ENCODE results near the gene TCTN2.

TCTN2 gene

GRCh38 chr12:123741937-123742572, 71.1 kb downstream of the TCTN2 start:
- DNase-seq (ENCODE audit: low read depth) = no peak

DNA sequence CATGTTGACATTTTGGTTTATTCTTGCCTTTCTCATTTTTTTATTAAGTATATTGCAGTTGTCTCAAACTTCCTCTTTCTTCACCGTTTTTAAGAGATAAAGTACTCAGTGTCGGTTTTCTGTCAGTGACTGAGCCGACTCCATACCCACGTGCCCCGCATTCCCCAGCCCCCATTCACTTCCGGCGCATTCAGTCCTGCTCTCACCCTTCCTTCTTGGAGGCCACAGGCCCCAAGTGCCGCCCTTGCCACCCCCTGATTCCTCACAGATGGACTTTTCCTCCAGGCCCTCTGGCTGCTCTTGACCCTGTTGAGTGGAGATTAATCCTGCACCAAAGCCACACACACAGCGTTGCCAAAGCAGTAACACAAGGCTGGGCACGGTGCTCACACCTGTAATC, 72.1 kb downstream of the TCTN2 start:
- DNase-seq (ENCODE audit: low read depth) = no peak

- DNase-seq (ENCODE audit: low read depth) = no peak
Observed at GRCh38 chr12:123744836-123745235, 73.9 kb downstream of the TCTN2 start.

DNA sequence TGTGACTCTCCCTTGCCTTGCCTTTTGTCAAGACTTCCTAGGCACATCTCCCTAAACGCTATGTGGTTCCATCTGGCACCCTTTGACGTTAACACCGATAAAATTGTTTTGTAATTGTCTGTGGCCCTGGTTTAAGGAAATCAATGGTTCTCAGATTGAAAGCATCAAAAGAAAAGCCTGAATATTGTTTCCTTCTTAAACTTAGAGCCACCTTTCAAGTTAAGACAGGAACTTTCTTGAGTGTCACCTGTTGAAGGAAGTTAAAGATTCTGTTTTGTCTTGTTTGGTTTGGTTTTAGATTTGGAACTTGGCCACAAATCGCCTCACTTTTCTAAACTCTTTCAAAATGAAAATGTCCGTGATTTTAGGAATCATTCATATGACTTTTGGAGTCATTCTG, 76.4 kb downstream of the TCTN2 start:
- no peak for DNase-seq (ENCODE audit: low read depth)

DNA sequence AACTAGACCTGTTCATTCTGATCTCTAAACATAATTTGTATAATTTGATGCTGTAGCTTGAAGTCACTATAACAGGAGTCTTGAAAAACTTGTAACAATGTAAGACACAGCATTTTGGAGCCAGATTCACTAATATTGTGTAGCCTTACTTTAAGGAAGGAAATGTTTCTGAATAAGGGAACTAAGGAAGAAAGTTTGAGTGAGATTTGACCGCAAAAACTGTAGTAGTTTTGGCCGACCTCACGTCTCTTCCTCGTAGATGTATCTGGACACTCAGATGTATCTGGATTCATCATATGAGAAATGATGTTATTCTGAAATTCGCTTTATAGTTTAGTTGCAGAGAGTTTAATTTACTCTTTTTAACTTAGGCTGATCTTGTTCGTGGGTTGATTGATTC, 77.2 kb downstream of the TCTN2 start:
- DNase-seq (ENCODE audit: low read depth) = no peak

- no peak for DNase-seq (ENCODE audit: low read depth)
Observed at GRCh38 chr12:123748661-123749060, 77.7 kb downstream of the TCTN2 start.

- no peak for DNase-seq (ENCODE audit: low read depth)
Observed at GRCh38 chr12:123749355-123749754, 78.4 kb downstream of the TCTN2 start.

DNA sequence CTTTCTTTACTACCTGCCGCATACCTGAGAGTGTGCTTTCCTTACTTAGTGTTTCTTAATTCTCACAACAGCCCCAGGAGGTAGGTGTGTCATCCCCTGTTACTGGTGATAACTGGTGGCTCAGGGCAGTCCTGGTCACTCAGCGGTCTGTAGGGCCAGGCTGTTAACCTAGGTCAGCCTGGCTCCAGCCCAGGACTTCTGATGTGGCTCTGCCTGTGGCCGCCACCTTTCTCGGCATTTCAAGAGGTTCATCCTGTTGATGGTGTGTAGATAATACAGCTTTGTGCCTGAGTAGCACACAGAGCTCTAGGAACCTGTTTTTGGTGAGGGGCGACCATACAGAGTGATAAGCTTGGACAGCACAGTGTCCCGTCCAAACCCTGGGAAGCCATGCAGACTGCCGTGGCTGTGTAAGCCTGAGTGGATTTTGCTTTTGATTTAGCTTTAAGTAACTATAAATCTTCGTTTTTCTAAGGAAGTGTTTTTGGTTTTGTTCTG, 79.3 kb downstream of the TCTN2 start:
- DNase-seq (ENCODE audit: low read depth) = no peak

GRCh38 chr12:123752046-123752445, 81.1 kb downstream of the TCTN2 start:
- no peak for DNase-seq (ENCODE audit: low read depth)

GRCh38 chr12:123754041-123754772, 83.3 kb downstream of the TCTN2 start:
- DNase-seq (ENCODE audit: low read depth) = no peak

- no peak for DNase-seq (ENCODE audit: low read depth)
Observed at GRCh38 chr12:123757561-123757960, 86.6 kb downstream of the TCTN2 start.

Data from activated T-cell treated with anti-CD3 and anti-CD28 coated beads for 24 hours (primary cell).